HK-2 (cell line): ENCODE measurements around the gene LINGO1.

Experiments
- DNase-seq: peaks from one replicate; pipeline ENCODE4 v3.0.0-alpha.2; 2018; ENCODE audit not compliant: unreplicated experiment

LINGO1 gene

GRCh38 chr15:77571741-77572140 is 61.0 kb downstream of the LINGO1 start:
- no peak for DNase-seq

- DNase-seq, result no peak
These were observed 61.5 kb downstream of the LINGO1 start for GRCh38 chr15:77571181-77571580.

- no peak for DNase-seq
These were observed 63.0 kb downstream of the LINGO1 start for GRCh38 chr15:77569729-77570125.

- DNase-seq, result no peak
These were observed 63.6 kb downstream of the LINGO1 start for GRCh38 chr15:77568973-77569728.

GRCh38 chr15:77568014-77568972 is 64.4 kb downstream of the LINGO1 start:
- DNase-seq, result no peak

- DNase-seq, result no peak
These were observed 65.5 kb downstream of the LINGO1 start for GRCh38 chr15:77567202-77567601.

GRCh38 chr15:77566092-77566491 is 66.6 kb downstream of the LINGO1 start:
- DNase-seq, result no peak

- no peak for DNase-seq
These were observed 67.3 kb downstream of the LINGO1 start for GRCh38 chr15:77565378-77565915.

GRCh38 chr15:77564938-77565337 is 67.8 kb downstream of the LINGO1 start:
- DNase-seq, result no peak

- no peak for DNase-seq
These were observed 68.4 kb downstream of the LINGO1 start for GRCh38 chr15:77564341-77564740.

- no peak for DNase-seq
These were observed 69.0 kb downstream of the LINGO1 start for GRCh38 chr15:77563623-77564156.
